Measurements from ENCODE around the gene PEX5.
"Not testable (repeated sequence)": the region's sequence is repeated elsewhere in the genome, so short reads cannot be mapped to it uniquely, and the experiment has no call there.

Gene PEX5

GRCh38 chr12:7180685-7181084 lies 8.8 kb upstream of the PEX5 start:
- no peaks in the 10 kb centered on the region for H4K20me1 ChIP-seq
- H3K4me1 ChIP-seq, result 0 out of 2 replicates have a peak, but pooled peaks cover under 1% of the 10 kb centered on the region
- no peak overlapping the region for H3K4me2 ChIP-seq
- H3K27me3 ChIP-seq, result no peaks in the 10 kb centered on the region
- H3K9ac ChIP-seq, result no peak overlapping the region
- no peak overlapping the region for H3K27ac ChIP-seq
- H3K9me3 ChIP-seq, result peaks cover 31% of the 10 kb centered on the region
- no peak for TF ChIP-seq Cebpa-rat (IDR thresholded peaks at IDR 0.05)
- H3K36me3 ChIP-seq, result no peaks in the 10 kb centered on the region
- H3K4me3 ChIP-seq, result no peak overlapping the region

- H3K9ac ChIP-seq, H3K27ac ChIP-seq, H3K36me3 ChIP-seq, H3K27me3 ChIP-seq, H4K20me1 ChIP-seq, H3K9me3 ChIP-seq, H3K4me3 ChIP-seq: not testable (repeated sequence)
- Histone ChIP-seq H3K4me1 (peaks cover 28% of the 10 kb centered on the region), H3K4me2 (peak overlapping the region; percentile 11; the same call in 1 of the 2 replicates)
These were observed 3.4 kb upstream of the PEX5 start for GRCh38 chr12:7186058-7186457.

- peaks cover 7% of the 10 kb centered on the region; the same call in 1 of the 2 replicates for H4K20me1 ChIP-seq
- peak overlapping the region; percentile 86 for H3K27ac ChIP-seq
- H3K9ac ChIP-seq, result peak overlapping the region; percentile 91
- peaks cover 28% of the 10 kb centered on the region for H3K36me3 ChIP-seq
- no peaks in the 10 kb centered on the region for H3K9me3 ChIP-seq
- H3K4me3 ChIP-seq, result peak overlapping the region; percentile 93
- H3K4me1 ChIP-seq, result peaks cover 40% of the 10 kb centered on the region
- TF ChIP-seq Cebpa-rat (IDR thresholded peaks at IDR 0.05), result no peak
- H3K4me2 ChIP-seq, result peak overlapping the region; percentile 97
- no peaks in the 10 kb centered on the region for H3K27me3 ChIP-seq
These were observed 706 bp upstream of the PEX5 start for GRCh38 chr12:7188562-7189397.

GRCh38 chr12:7190268-7191055 lies 976 bp downstream of the PEX5 start:
- Histone ChIP-seq H3K4me2 (peak overlapping the region; percentile 90), H3K4me1 (peaks cover 40% of the 10 kb centered on the region), H3K27ac (peak overlapping the region; percentile 89), H3K36me3 (peaks cover 44% of the 10 kb centered on the region), H3K4me3 (peak overlapping the region; percentile 93), H3K9me3 (no peaks in the 10 kb centered on the region; the same call in 1 of the 2 replicates), H3K27me3 (no peaks in the 10 kb centered on the region), H4K20me1 (peaks cover 7% of the 10 kb centered on the region; the same call in 1 of the 2 replicates), H3K9ac (peak overlapping the region; percentile 91)
- TF ChIP-seq Cebpa-rat (IDR thresholded peaks at IDR 0.05), result no peak

GRCh38 chr12:7193674-7194073 lies 4.2 kb downstream of the PEX5 start:
- H3K4me3 ChIP-seq, result no peak overlapping the region
- peaks cover 12% of the 10 kb centered on the region for H3K9me3 ChIP-seq
- peaks cover 7% of the 10 kb centered on the region; the same call in 1 of the 2 replicates for H4K20me1 ChIP-seq
- no peak overlapping the region for H3K9ac ChIP-seq
- peaks cover 59% of the 10 kb centered on the region for H3K36me3 ChIP-seq
- H3K27me3 ChIP-seq, result no peaks in the 10 kb centered on the region
- no peak overlapping the region for H3K4me2 ChIP-seq
- no peak for TF ChIP-seq Cebpa-rat (IDR thresholded peaks at IDR 0.05)
- peaks cover 27% of the 10 kb centered on the region for H3K4me1 ChIP-seq
- no peak overlapping the region for H3K27ac ChIP-seq

- H3K27me3 ChIP-seq, result no peaks in the 10 kb centered on the region
- H3K27ac ChIP-seq, result no peak overlapping the region
- H3K4me2 ChIP-seq, result no peak overlapping the region
- H3K4me1 ChIP-seq, result no peaks in the 10 kb centered on the region
- no peak for TF ChIP-seq Cebpa-rat (IDR thresholded peaks at IDR 0.05)
- no peaks in the 10 kb centered on the region for H4K20me1 ChIP-seq
- no peak overlapping the region for H3K4me3 ChIP-seq
- H3K36me3 ChIP-seq, result peaks cover 68% of the 10 kb centered on the region
- H3K9ac ChIP-seq, result no peak overlapping the region
- H3K9me3 ChIP-seq, result peaks cover 16% of the 10 kb centered on the region
These were observed 8.4 kb downstream of the PEX5 start for GRCh38 chr12:7197841-7198240.

- Histone ChIP-seq H3K36me3 (peaks cover 83% of the 10 kb centered on the region), H3K9me3 (peaks cover 10% of the 10 kb centered on the region), H3K4me1 (peaks cover 9% of the 10 kb centered on the region), H3K9ac (no peak overlapping the region), H3K4me3 (no peak overlapping the region), H3K4me2 (no peak overlapping the region), H3K27ac (no peak overlapping the region), H3K27me3 (no peaks in the 10 kb centered on the region), H4K20me1 (no peaks in the 10 kb centered on the region)
- no peak for TF ChIP-seq Cebpa-rat (IDR thresholded peaks at IDR 0.05)
These were observed 13.6 kb downstream of the PEX5 start for GRCh38 chr12:7203109-7203508.

- Histone ChIP-seq H3K9ac (no peak overlapping the region), H3K9me3 (peaks cover 6% of the 10 kb centered on the region; the same call in 1 of the 2 replicates), H3K4me1 (peaks cover 9% of the 10 kb centered on the region), H3K27ac (no peak overlapping the region), H3K27me3 (no peaks in the 10 kb centered on the region), H3K4me2 (peak overlapping the region; percentile 27; the same call in 1 of the 2 replicates), H3K36me3 (peaks cover 92% of the 10 kb centered on the region), H3K4me3 (no peak overlapping the region), H4K20me1 (no peaks in the 10 kb centered on the region)
- TF ChIP-seq Cebpa-rat (IDR thresholded peaks at IDR 0.05), result no peak
These were observed 15.6 kb downstream of the PEX5 start for GRCh38 chr12:7205091-7205490.

GRCh38 chr12:7206691-7207090 lies 17.2 kb downstream of the PEX5 start:
- Histone ChIP-seq H3K9ac (no peak overlapping the region), H3K4me2 (no peak overlapping the region), H3K36me3 (peaks cover 97% of the 10 kb centered on the region), H3K27ac (no peak overlapping the region), H4K20me1 (no peaks in the 10 kb centered on the region), H3K4me1 (peaks cover 9% of the 10 kb centered on the region), H3K27me3 (no peaks in the 10 kb centered on the region), H3K4me3 (no peak overlapping the region), H3K9me3 (peaks cover 19% of the 10 kb centered on the region)
- TF ChIP-seq Cebpa-rat (IDR thresholded peaks at IDR 0.05), result no peak

Data from BLaER1 (cell line).